Activated CD8-positive, alpha-beta memory T cell treated with anti-CD3 and anti-CD28 coated beads, Interleukin-2, amount 10 ng/mL, durations not matched to agents 7 days and 5 days (primary cell): ENCODE measurements around the gene USP3. TPM values are rescaled to one million over a fixed set of nuclear protein-coding genes. Genes with fewer than 3 reads are reported as not detected.
"Not testable (repeated sequence)": the region's sequence is repeated elsewhere in the genome, so short reads cannot be mapped to it uniquely, and the experiment has no call there.

Experiments
- ATAC-seq: fragments of 150-1000 bp; cut with Tn5 transposase; one replicate; pipeline ENCODE4 v1.10.0; 2021; ENCODE audit warnings: moderate library complexity
- CTCF ChIA-PET: fragments of 350-600 bp; sonication (Branson Sonifier 250); formaldehyde crosslinking; loops from one replicate; lab custom pipeline; 2021; ENCODE audit warnings: antibody characterized with exemption; lab: Charles Lee
- DNase-seq: peaks from one replicate; pipeline ENCODE4 v3.0.0-alpha.2; 2020
- H3K27ac Mint-ChIP-seq: one replicate; pipeline ENCODE4 v1.8.0; 2021; ENCODE audit warnings: mild to moderate bottlenecking, mixed read lengths
- H3K27me3 Mint-ChIP-seq: one replicate; pipeline ENCODE4 v1.8.0; 2021; ENCODE audit warnings: mixed read lengths
- H3K36me3 Mint-ChIP-seq: one replicate; pipeline ENCODE4 v1.8.0; 2021; ENCODE audit warnings: mild to moderate bottlenecking, mixed read lengths
- H3K4me1 Mint-ChIP-seq: one replicate; pipeline ENCODE4 v1.8.0; 2021; ENCODE audit warnings: mixed read lengths
- H3K4me3 Mint-ChIP-seq: one replicate; pipeline ENCODE4 v1.8.0; 2021; ENCODE audit warnings: mild to moderate bottlenecking, moderate library complexity, mixed read lengths
- H3K9me3 Mint-ChIP-seq: one replicate; pipeline ENCODE4 v1.8.0; 2022; ENCODE audit warnings: low read depth, mixed read lengths
- total RNA-seq, 2 experiments: library from RNA; stranded (reverse); gene quantifications; one replicate each; pipeline ENCODE4 v1.2.3, GENCODE V29; 2021

Gene USP3
- total RNA-seq, 2 experiments from 2014 or later: 50.5 to 67.1 TPM

- Mint-ChIP-seq H3K27me3 (no peaks in the 10 kb centered on the region), H3K4me3 (no peak overlapping the region), H3K4me1 (peaks cover 61% of the 10 kb centered on the region), H3K36me3 (no peaks in the 10 kb centered on the region), H3K27ac (no peak overlapping the region), H3K9me3 (no peaks in the 10 kb centered on the region)
- CTCF ChIA-PET: interaction anchor here (0.8 to 6.4 kb wide), 9 partner anchors 12 to 435 kb away, joined by 3 to 67 read pairs (median 5); partner anchors contain the start of gene USP3
- no peak for ATAC-seq
- no peak for DNase-seq
These were observed 21.5 kb upstream of the USP3 start for GRCh38 chr15:63482874-63483323.

DNA sequence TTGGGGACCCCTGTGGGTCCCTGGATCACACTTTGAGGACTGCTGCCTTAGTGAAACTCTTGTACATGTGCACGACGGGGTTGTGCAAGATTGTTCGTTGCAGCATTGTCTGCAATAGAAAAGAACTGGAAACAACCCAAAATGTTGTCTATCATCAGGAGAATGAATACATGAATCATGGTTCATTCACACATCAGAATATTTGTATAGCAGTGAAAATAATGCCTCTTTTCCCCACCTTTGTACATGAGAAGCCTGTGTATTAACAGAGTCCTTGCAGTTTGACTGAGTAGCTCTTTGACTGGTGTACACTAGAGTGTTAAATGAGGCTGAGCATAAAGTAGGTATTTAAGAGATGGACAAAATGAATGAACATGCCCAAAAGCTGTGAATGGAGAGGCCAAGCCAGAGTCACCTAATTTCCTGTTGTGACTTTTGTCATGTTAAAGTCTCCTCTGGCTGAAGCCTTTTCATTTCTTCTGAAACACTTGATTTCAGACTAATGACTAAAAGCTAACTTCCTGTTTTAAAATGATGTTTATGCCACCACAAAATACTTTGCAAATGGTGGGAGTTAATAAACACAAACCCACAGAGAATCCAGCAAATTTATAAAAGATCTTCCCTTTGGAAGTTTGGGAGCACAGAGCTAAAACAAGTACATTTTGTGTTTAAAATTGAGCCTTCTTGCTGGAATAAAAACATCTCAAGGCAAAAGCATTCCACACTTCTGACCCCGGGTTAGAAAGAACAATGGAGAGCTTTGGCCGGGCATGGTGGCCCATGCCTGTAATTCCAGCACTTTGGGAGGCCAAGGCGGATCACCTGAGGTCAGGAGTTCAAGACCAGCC, 20.6 kb upstream of the USP3 start:
- H3K9me3 Mint-ChIP-seq: no peaks in the 10 kb centered on the region
- peak; percentile 45 for ATAC-seq
- no peak overlapping the region for H3K4me3 Mint-ChIP-seq

GRCh38 chr15:63484433-63485186, 19.8 kb upstream of the USP3 start:
- Mint-ChIP-seq H3K4me3 (no peak overlapping the region), H3K27me3 (peaks cover 3% of the 10 kb centered on the region), H3K4me1 (peaks cover 59% of the 10 kb centered on the region), H3K36me3 (no peaks in the 10 kb centered on the region), H3K9me3 (no peaks in the 10 kb centered on the region), H3K27ac (peak overlapping the region; percentile 81)
- ATAC-seq (no peak), DNase-seq (no peak)
- CTCF ChIA-PET: interaction anchor here (0.7 to 6.4 kb wide), 14 partner anchors 7 to 125 kb away, joined by 3 to 67 read pairs (median 4); partner anchors contain the start of genes FBXL22 and USP3

More for the DNA sequence above, 20.6 kb upstream of the USP3 start:
- Mint-ChIP-seq H3K36me3 (no peaks in the 10 kb centered on the region), H3K4me1 (peaks cover 64% of the 10 kb centered on the region), H3K27ac (peak overlapping the region; percentile 81), H3K27me3 (peaks cover 3% of the 10 kb centered on the region)
- DNase-seq: no peak
- CTCF ChIA-PET: interaction anchor here (0.7 to 6.4 kb wide), 14 partner anchors 8 to 436 kb away, joined by 3 to 67 read pairs (median 4); partner anchors contain the start of genes FBXL22 and USP3

DNA sequence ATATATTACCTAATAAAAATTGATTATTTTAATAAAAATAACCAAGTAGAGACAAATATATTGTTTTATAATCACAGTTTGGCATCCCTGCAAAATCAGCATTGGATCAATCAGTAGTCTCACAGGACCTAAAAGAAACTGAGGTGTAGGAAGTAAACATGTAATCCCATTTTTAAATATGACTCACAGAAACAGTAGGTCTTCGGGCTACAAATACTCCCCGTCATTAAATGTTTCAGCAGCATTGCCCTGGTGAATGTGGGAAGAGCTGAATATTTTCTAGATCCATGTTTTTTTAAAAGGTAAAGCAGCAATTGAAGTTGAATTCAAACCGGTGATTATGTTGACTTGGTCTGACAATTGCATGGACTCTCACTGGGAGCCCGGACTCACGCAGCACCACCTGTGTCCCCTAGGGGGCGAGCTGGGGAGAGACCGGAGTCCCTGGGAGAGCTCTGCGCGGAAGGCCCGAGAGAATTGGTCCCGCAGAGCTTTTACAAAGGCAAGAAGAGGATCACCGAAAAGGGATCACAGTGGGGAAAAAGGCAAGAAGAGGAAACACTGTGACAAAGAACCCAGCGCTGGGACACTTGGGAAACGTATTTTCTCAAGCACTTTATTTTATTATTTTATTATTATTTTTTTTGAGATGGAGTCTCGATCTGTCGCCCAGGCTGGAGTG, 17.2 kb upstream of the USP3 start:
- Mint-ChIP-seq H3K4me3 (peak overlapping the region; percentile 53), H3K9me3 (no peaks in the 10 kb centered on the region), H3K4me1 (peaks cover 51% of the 10 kb centered on the region), H3K27me3 (peaks cover 7% of the 10 kb centered on the region), H3K27ac (peak overlapping the region; percentile 70), H3K36me3 (no peaks in the 10 kb centered on the region)
- ATAC-seq (peak; percentile 96), DNase-seq (peak; percentile 94)
- CTCF ChIA-PET: interaction anchor here (0.7 to 4.8 kb wide), 29 partner anchors 9 to 666 kb away, joined by 3 to 88 read pairs (median 4); partner anchors contain the start of gene USP3

DNA sequence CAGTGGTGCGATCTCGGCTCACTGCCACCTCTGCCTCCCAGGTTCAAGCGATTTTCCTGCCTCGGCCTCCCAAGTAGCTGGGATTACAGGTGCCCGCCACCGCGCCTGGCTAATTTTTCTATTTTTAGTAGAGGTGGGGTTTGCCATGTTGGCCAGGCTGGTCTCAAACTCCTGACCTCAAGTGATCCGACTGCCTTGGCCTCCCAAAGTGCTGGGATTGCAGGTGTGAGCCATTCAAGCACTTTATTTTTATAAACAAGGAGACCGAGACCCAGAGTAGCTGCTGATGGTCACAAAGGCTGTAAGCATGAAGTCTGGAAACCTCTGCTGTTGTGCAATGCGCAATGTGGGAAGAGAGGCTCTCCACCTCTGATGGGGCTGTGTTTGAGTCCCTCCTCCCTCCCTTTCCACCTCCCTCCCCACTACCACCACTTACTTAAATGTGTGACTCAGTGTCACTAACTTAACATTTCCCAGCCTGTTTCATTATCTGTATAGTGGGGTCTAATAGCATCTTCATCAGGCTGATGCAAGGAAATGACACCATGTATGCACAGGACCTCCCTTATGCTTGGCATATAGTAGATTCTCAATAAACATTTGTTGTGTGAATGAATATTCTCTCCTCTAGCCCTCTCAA, 16.5 kb upstream of the USP3 start:
- H3K4me1 Mint-ChIP-seq: peaks cover 50% of the 10 kb centered on the region
- H3K36me3 Mint-ChIP-seq, H3K27me3 Mint-ChIP-seq, DNase-seq, ATAC-seq, H3K9me3 Mint-ChIP-seq, H3K27ac Mint-ChIP-seq, H3K4me3 Mint-ChIP-seq: not testable (repeated sequence)
- CTCF ChIA-PET: interaction anchor here (0.7 to 4.8 kb wide), 30 partner anchors 10 to 666 kb away, joined by 3 to 88 read pairs (median 4); partner anchors contain the start of gene USP3

GRCh38 chr15:63488398-63488960, 15.9 kb upstream of the USP3 start:
- DNase-seq: no peak

GRCh38 chr15:63489352-63489751, 15.0 kb upstream of the USP3 start:
- Mint-ChIP-seq H3K36me3 (no peaks in the 10 kb centered on the region), H3K27me3 (peaks cover 7% of the 10 kb centered on the region), H3K27ac (no peak overlapping the region), H3K4me1 (peaks cover 52% of the 10 kb centered on the region), H3K9me3 (no peaks in the 10 kb centered on the region), H3K4me3 (no peak overlapping the region)
- CTCF ChIA-PET: interaction anchor here (0.7 to 4.8 kb wide), 2 partner anchors 15 to 51 kb away, joined by 3 to 88 read pairs; partner anchors contain the start of gene USP3
- ATAC-seq (no peak), DNase-seq (no peak)

More at GRCh38 chr15:63488398-63488960, 15.9 kb upstream of the USP3 start:
- CTCF ChIA-PET: interaction anchor here (1.3 to 4.8 kb wide), 10 partner anchors 9 to 665 kb away, joined by 3 to 88 read pairs (median 8); partner anchors contain the start of gene USP3
- Mint-ChIP-seq H3K36me3 (no peaks in the 10 kb centered on the region), H3K4me3 (no peak overlapping the region), H3K27me3 (peaks cover 7% of the 10 kb centered on the region), H3K4me1 (peaks cover 52% of the 10 kb centered on the region), H3K27ac (no peak overlapping the region), H3K9me3 (no peaks in the 10 kb centered on the region)
- ATAC-seq: no peak

DNA sequence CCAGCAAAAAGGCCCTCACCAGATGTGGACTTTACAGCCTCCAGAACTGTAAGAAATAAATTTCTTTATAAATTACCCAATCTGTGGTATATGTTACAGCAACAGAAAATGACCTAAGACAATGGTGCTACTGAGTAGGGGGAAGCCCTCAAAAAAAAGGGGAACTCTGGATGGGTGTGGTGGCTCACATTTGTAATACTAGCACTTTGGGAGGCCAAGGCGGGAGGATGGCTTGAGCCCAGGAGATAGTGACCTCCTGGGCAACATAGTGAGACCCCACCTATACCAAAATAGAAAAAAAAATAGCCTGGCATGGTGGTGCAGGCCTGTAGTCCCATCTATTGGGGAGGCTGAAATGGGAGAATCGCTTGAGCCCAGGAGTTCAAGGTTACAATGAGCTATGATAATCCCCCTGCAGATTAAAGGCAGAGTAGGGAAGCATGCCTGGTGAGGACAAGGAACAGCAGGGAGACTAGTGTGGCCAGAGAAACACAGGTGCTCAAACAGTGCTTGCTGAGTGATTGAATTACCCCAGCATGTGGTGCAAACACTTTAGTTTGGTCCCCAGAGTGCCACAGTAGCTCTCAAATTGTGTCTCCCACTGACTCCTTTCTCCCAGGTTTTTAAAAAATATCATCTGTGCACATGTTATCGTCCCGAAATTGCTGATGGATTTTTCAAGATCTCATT, 13.9 kb upstream of the USP3 start:
- DNase-seq (no peak), ATAC-seq (no peak)
- Mint-ChIP-seq H3K27me3 (peaks cover 7% of the 10 kb centered on the region), H3K27ac (no peak overlapping the region), H3K36me3 (no peaks in the 10 kb centered on the region), H3K9me3 (no peaks in the 10 kb centered on the region), H3K4me1 (peaks cover 53% of the 10 kb centered on the region), H3K4me3 (no peak overlapping the region)
- CTCF ChIA-PET: interaction anchor here (1.3 to 4.8 kb wide), 2 partner anchors 14 to 24 kb away, joined by 5 to 88 read pairs; partner anchors contain the start of gene USP3

DNA sequence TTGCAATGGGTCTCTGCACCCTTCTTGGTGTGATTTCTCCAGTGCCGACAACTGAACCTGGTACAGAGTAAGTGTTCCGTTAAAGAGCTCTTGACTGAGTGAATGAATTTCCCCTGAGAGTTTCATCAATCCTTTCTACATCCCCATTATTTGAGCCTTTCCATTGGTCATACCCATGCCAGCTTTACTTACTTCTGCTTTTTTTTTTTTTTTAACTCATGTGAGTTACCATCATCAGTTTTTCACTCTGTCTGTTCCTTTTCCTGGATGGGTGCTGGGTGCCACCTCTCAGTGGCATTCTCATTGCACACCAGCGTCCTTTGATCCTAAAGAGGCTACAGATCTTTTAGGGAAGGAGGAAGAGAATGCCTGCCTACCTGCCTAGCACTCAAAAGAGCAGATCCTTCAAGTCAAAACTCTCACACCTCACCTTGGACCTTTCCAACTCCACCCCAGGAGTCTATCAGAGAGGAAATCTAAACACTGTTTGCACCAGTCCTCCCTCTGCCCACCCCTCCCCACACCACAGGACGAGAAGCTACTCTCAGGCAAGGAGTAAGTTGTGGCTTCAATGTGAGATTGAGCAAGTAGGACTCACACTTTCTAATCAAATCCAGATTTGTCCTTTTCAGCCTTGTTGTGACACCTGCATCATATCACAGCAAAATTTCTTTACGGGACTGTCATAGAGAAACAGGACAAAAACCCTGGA, 13.1 kb upstream of the USP3 start:
- DNase-seq (no peak), ATAC-seq (no peak)
- H3K27me3 Mint-ChIP-seq: peaks cover 7% of the 10 kb centered on the region
- no peaks in the 10 kb centered on the region for H3K36me3 Mint-ChIP-seq
- peaks cover 58% of the 10 kb centered on the region for H3K4me1 Mint-ChIP-seq
- CTCF ChIA-PET: interaction anchor here (1.1 to 4.8 kb wide), 4 partner anchors 7 to 25 kb away, joined by 3 to 88 read pairs (median 4); partner anchors contain the start of gene USP3
- no peaks in the 10 kb centered on the region for H3K9me3 Mint-ChIP-seq
- H3K27ac Mint-ChIP-seq: no peak overlapping the region
- H3K4me3 Mint-ChIP-seq: no peak overlapping the region

DNA sequence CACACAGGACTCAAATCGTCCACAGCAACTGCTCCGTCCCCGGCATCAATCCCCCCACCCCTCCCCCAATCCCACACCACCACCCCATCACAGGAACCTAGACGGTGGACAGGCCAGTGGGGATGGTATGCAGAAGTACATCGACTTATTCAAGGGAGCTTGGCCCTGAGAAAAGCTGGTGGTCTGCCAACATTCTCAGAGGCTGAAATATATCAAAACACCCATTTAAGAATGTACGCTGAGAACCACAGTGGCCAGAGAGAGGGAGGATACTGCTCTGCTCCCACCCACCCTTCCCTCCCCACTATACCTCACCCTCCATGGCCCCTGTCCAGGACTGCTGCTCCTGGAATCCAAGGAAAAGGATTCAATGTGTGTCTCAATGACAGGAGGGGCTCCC, 12.4 kb upstream of the USP3 start:
- Mint-ChIP-seq H3K4me1 (peaks cover 52% of the 10 kb centered on the region), H3K27ac (no peak overlapping the region), H3K27me3 (peaks cover 7% of the 10 kb centered on the region), H3K4me3 (no peak overlapping the region), H3K9me3 (no peaks in the 10 kb centered on the region), H3K36me3 (no peaks in the 10 kb centered on the region)
- no peak for ATAC-seq
- CTCF ChIA-PET: interaction anchor here (1.1 to 1.6 kb wide), 2 partner anchors 8 to 14 kb away, joined by 3 read pairs; no protein-coding TSS in a partner anchor
- DNase-seq: no peak

- Mint-ChIP-seq H3K27ac (no peak overlapping the region), H3K36me3 (no peaks in the 10 kb centered on the region), H3K9me3 (no peaks in the 10 kb centered on the region), H3K27me3 (peaks cover 7% of the 10 kb centered on the region), H3K4me3 (no peak overlapping the region), H3K4me1 (peaks cover 48% of the 10 kb centered on the region)
- DNase-seq: no peak
- no peak for ATAC-seq
- CTCF ChIA-PET: interaction anchor here (1.1 to 1.6 kb wide), 2 partner anchors 9 to 13 kb away, joined by 3 read pairs; no protein-coding TSS in a partner anchor
These were observed 11.8 kb upstream of the USP3 start for GRCh38 chr15:63492541-63493077.
